H9 (cell line): ENCODE measurements around the gene FBXL15. TPM values are rescaled to one million over a fixed set of nuclear protein-coding genes. Genes with fewer than 3 reads are reported as not detected.

Source experiments
- DNase-seq: peaks from one replicate; pipeline ENCODE4 v3.0.0-alpha.2; 2017
- H2AFZ ChIP-seq: one replicate; pipeline ENCODE4 v1.6.1; 2013; ENCODE audit warnings: mild to moderate bottlenecking, low read length, control low read depth, moderate library complexity
- H2AK5ac ChIP-seq: 2 replicates; pipeline ENCODE4 v1.6.1; 2013; ENCODE audit warnings: low read length, control low read depth, mixed read lengths; ENCODE audit not compliant: insufficient read length
- H2BK120ac ChIP-seq: one replicate; pipeline ENCODE4 v1.6.1; 2013; ENCODE audit warnings: low read depth, mild to moderate bottlenecking, low read length, control low read depth, inconsistent platforms; ENCODE audit not compliant: poor library complexity, severe bottlenecking
- H2BK12ac ChIP-seq: 2 replicates; pipeline ENCODE4 v1.6.1; 2013; ENCODE audit warnings: low read length, control low read depth, mixed read lengths, low read depth; ENCODE audit not compliant: insufficient read length
- H2BK15ac ChIP-seq: 2 replicates; pipeline ENCODE4 v1.6.1; 2013; ENCODE audit warnings: low read depth, low read length, control low read depth
- H2BK20ac ChIP-seq: one replicate; pipeline ENCODE4 v1.6.1; 2013; ENCODE audit warnings: low read depth, mild to moderate bottlenecking, low read length, control low read depth, inconsistent platforms; ENCODE audit not compliant: poor library complexity, severe bottlenecking
- H2BK5ac ChIP-seq: 2 replicates; pipeline ENCODE4 v1.6.1; 2013; ENCODE audit warnings: low read length, control low read depth, mixed read lengths; ENCODE audit not compliant: insufficient read length
- H3K14ac ChIP-seq: 2 replicates; pipeline ENCODE4 v1.6.1; 2013; ENCODE audit warnings: low read length, control low read depth; ENCODE audit not compliant: insufficient read depth
- H3K18ac ChIP-seq: 2 replicates; pipeline ENCODE4 v1.6.1; 2013; ENCODE audit warnings: low read depth, mild to moderate bottlenecking, mixed read lengths, low read length, control low read depth; ENCODE audit not compliant: insufficient read length
- H3K23ac ChIP-seq: 2 replicates; pipeline ENCODE4 v1.6.1; 2013; ENCODE audit warnings: low read length, control low read depth, mixed read lengths, low read depth; ENCODE audit not compliant: insufficient read length
- H3K23me2 ChIP-seq: 2 replicates; pipeline ENCODE4 v1.6.1; 2013; ENCODE audit warnings: low read depth, mild to moderate bottlenecking, mixed read lengths, low read length, control low read depth; ENCODE audit not compliant: insufficient read length, poor library complexity, severe bottlenecking
- H3K27ac ChIP-seq: 2 replicates; pipeline ENCODE4 v1.5.1; 2013; ENCODE audit warnings: low read length, control low read depth, mixed read lengths, low read depth; ENCODE audit not compliant: insufficient read length
- H3K27me3 ChIP-seq: 2 replicates; pipeline ENCODE4 v1.6.1; 2013; ENCODE audit warnings: low read length, control low read depth, inconsistent platforms; ENCODE audit not compliant: insufficient read depth
- H3K4ac ChIP-seq: 2 replicates; pipeline ENCODE4 v1.6.1; 2013; ENCODE audit warnings: low read depth, mild to moderate bottlenecking, control low read depth, inconsistent platforms, low read length, moderate library complexity
- H3K4me1 ChIP-seq: 2 replicates; pipeline ENCODE4 v1.6.1; 2013; ENCODE audit warnings: low read length, control low read depth, inconsistent platforms; ENCODE audit not compliant: insufficient read depth
- H3K4me2 ChIP-seq: 2 replicates; pipeline ENCODE4 v1.6.1; 2013; ENCODE audit warnings: low read length, control low read depth, mixed read lengths; ENCODE audit not compliant: insufficient read length, insufficient read depth
- H3K56ac ChIP-seq: 2 replicates; pipeline ENCODE4 v1.6.1; 2013; ENCODE audit warnings: low read depth, mild to moderate bottlenecking, mixed read lengths, low read length, control low read depth; ENCODE audit not compliant: insufficient read length
- H3K79me1 ChIP-seq: 2 replicates; pipeline ENCODE4 v1.6.1; 2013; ENCODE audit warnings: low read depth, mild to moderate bottlenecking, moderate library complexity, low read length, control low read depth, inconsistent platforms; ENCODE audit not compliant: insufficient read depth, poor library complexity, severe bottlenecking
- H3K79me2 ChIP-seq: 2 replicates; pipeline ENCODE4 v1.6.1; 2013; ENCODE audit warnings: low read length, control low read depth, inconsistent platforms; ENCODE audit not compliant: insufficient read depth
- H3K9ac ChIP-seq: 2 replicates; pipeline ENCODE4 v1.6.1; 2013; ENCODE audit warnings: low read length, control low read depth, mixed read lengths; ENCODE audit not compliant: insufficient read length; ENCODE audit errors: extremely low read depth
- H3K9me3 ChIP-seq: one replicate; pipeline ENCODE4 v1.6.1; 2013; ENCODE audit warnings: low read depth, low read length, inconsistent platforms; ENCODE audit not compliant: control insufficient read depth
- H3T11ph ChIP-seq: one replicate; pipeline ENCODE4 v1.6.1; 2013; ENCODE audit warnings: mild to moderate bottlenecking, low read length, control low read depth, inconsistent platforms
- H4K20me1 ChIP-seq: one replicate; pipeline ENCODE4 v1.6.1; 2013; ENCODE audit not compliant: control insufficient read depth, insufficient read length, insufficient read depth
- H4K5ac ChIP-seq: 2 replicates; pipeline ENCODE4 v1.6.1; 2013; ENCODE audit warnings: low read depth, mild to moderate bottlenecking, mixed read lengths, low read length, control low read depth; ENCODE audit not compliant: insufficient read length
- H4K8ac ChIP-seq: replicated peaks from 2 replicates; pipeline ENCODE4 v1.6.1; 2013; ENCODE audit warnings: low read length, control low read depth, mixed read lengths, low read depth; ENCODE audit not compliant: insufficient read length
- H4K91ac ChIP-seq: 2 replicates; pipeline ENCODE4 v1.6.1; 2013; ENCODE audit warnings: low read depth, mild to moderate bottlenecking, moderate library complexity, mixed read lengths, low read length, control low read depth; ENCODE audit not compliant: insufficient read length
- H3K27ac Mint-ChIP-seq, 3 experiments: 2 replicates in 2 of 3; 3 replicates in 1 of 3; pipeline ENCODE4 v1.8.0; 2020 to 2021; ENCODE audit warnings: mixed read lengths in 3 of 3, mild to moderate bottlenecking in 1 of 3, moderate library complexity in 1 of 3
- H3K27me3 Mint-ChIP-seq: 2 replicates; pipeline ENCODE4 v1.8.0; 2021; ENCODE audit warnings: low read depth, mild to moderate bottlenecking, moderate library complexity, mixed read lengths
- H3K36me3 Mint-ChIP-seq, 3 experiments: 2 replicates in 2 of 3; 3 replicates in 1 of 3; pipeline ENCODE4 v1.8.0; 2020 to 2021; ENCODE audit warnings: low read depth in 3 of 3, mixed read lengths in 3 of 3; ENCODE audit not compliant: insufficient read depth in 1 of 3
- H3K4me1 Mint-ChIP-seq, 2 experiments: 2 replicates each; pipeline ENCODE4 v1.8.0; 2020; ENCODE audit warnings: mixed read lengths in 2 of 2
- H3K4me3 Mint-ChIP-seq, 2 experiments: 2 replicates in 1 of 2; 3 replicates in 1 of 2; pipeline ENCODE4 v1.8.0; 2020 to 2021; ENCODE audit warnings: mild to moderate bottlenecking in 2 of 2, mixed read lengths in 2 of 2, moderate library complexity in 1 of 2
- H3K9me3 Mint-ChIP-seq, 2 experiments: 2 replicates in 1 of 2; 3 replicates in 1 of 2; pipeline ENCODE4 v1.8.0; 2020; ENCODE audit warnings: mild to moderate bottlenecking in 2 of 2, mixed read lengths in 2 of 2, moderate library complexity in 1 of 2
- CTCF ChIP-seq: fragments of 200-600 bp; sonication (generic); conservative IDR thresholded peaks from 3 replicates; pipeline ENCODE4 v1.8.0; 2021; ENCODE audit warnings: antibody characterized with exemption, mild to moderate bottlenecking
- WGBS: extraction: QIAGEN DNeasy Blood & Tissue Kit; methylation state at CpG from one replicate; pipeline ENCODE4 v1.1.7; 2013; ENCODE audit warnings: missing lambda C conversion rate, low lambda C conversion rate, mixed read lengths; ENCODE audit not compliant: insufficient read length; ENCODE audit errors: extremely low coverage; 5-methylcytosine and 5-hydroxymethylcytosine counted together
- total RNA-seq: library from RNA; stranded (reverse); gene quantifications from 2 replicates; pipeline ENCODE4 v1.2.1, GENCODE V29; 2021

The FBXL15 gene
- total RNA-seq, 1 experiment from 2014 or later = 9.1 TPM

- no CpG with 5 or more reads among the region's 6 CpGs for WGBS
- Histone ChIP-seq H3K4me1 (peaks cover 3% of the 10 kb centered on the region), H3K56ac (no peak overlapping the region), H3K79me1 (no peaks in the 10 kb centered on the region), H3K23ac (no peak overlapping the region), H4K91ac (no peak overlapping the region), H4K20me1 (no peaks in the 10 kb centered on the region), H3K14ac (no peak overlapping the region), H2AFZ (no peak overlapping the region), H4K5ac (no peak overlapping the region), H3K4me2 (peak overlapping the region; percentile 83), H2BK12ac (no peak overlapping the region), H3K9ac (no peak overlapping the region), H3K23me2 (peaks cover 10% of the 10 kb centered on the region), H3T11ph (no peak overlapping the region), H3K9me3 (no peaks in the 10 kb centered on the region), H3K79me2 (no peaks in the 10 kb centered on the region), H4K8ac (no peak overlapping the region), H3K27me3 (no peaks in the 10 kb centered on the region), H2BK5ac (no peak overlapping the region), H2BK15ac (no peak overlapping the region), H3K27ac (no peak overlapping the region), H2BK120ac (no peak overlapping the region), H3K18ac (no peak overlapping the region), H2AK5ac (no peak overlapping the region), H2BK20ac (no peak overlapping the region), H3K4ac (no peak overlapping the region)
- peaks cover 0 to 2% (median 0%) of the 10 kb centered on the region in 3 experiments; a peak in 2 of 7 replicates for H3K36me3 Mint-ChIP-seq
- H3K4me1 Mint-ChIP-seq = peaks cover 39 to 50% of the 10 kb centered on the region in 2 experiments
- DNase-seq = no peak
- TF ChIP-seq CTCF = no peak
- H3K27ac Mint-ChIP-seq = peak overlapping the region in 1 of 3 experiments; percentile 69; a peak in 1 of 7 replicates
- H3K27me3 Mint-ChIP-seq = peaks cover 16% of the 10 kb centered on the region
- no peaks in the 10 kb centered on the region for H3K9me3 Mint-ChIP-seq
- peak overlapping the region; percentile 54 to 95 for H3K4me3 Mint-ChIP-seq
Measured at GRCh38 chr10:102462512-102463054, 41.9 kb downstream of the FBXL15 start.
